Osteoblast (primary cell): ENCODE data around the gene GCNT2. TPM values are rescaled to one million over a fixed set of nuclear protein-coding genes. Genes with fewer than 3 reads are reported as not detected.
"Not testable (repeated sequence)": the region's sequence is repeated elsewhere in the genome, so short reads cannot be mapped to it uniquely, and the experiment has no call there.

ENCODE experiments used
- DNase-seq: peaks from one replicate; pipeline ENCODE4 v3.0.0; 2011; ENCODE audit warnings: low spot score, mixed read lengths; ENCODE audit not compliant: insufficient read length; ENCODE audit errors: missing footprints
- H2AFZ ChIP-seq: 2 replicates; pipeline ENCODE4 v1.6.0; 2011; ENCODE audit warnings: mild to moderate bottlenecking, low read length
- H3K27ac ChIP-seq: 2 replicates; pipeline ENCODE4 v1.5.1; 2011; ENCODE audit warnings: mild to moderate bottlenecking, low read depth, low read length, moderate library complexity
- H3K27me3 ChIP-seq: 2 replicates; pipeline ENCODE4 v1.6.0; 2012; ENCODE audit warnings: mild to moderate bottlenecking, control low read depth, inconsistent platforms, low read length, moderate library complexity; ENCODE audit not compliant: insufficient read depth
- H3K36me3 ChIP-seq: 2 replicates; pipeline ENCODE4 v1.5.1; 2011; ENCODE audit warnings: mild to moderate bottlenecking, low read length, control low read depth, moderate library complexity; ENCODE audit not compliant: insufficient read depth
- H3K4me1 ChIP-seq: 2 replicates; pipeline ENCODE4 v1.5.1; 2011; ENCODE audit warnings: mild to moderate bottlenecking, low read length, control low read depth, moderate library complexity; ENCODE audit not compliant: insufficient read depth
- H3K4me2 ChIP-seq: 2 replicates; pipeline ENCODE4 v1.6.0; 2011; ENCODE audit warnings: mild to moderate bottlenecking, low read length; ENCODE audit not compliant: insufficient read depth
- H3K4me3 ChIP-seq: fragments of 200-600 bp; sonication (generic); 3 replicates; pipeline ENCODE4 v1.5.1; 2012; ENCODE audit warnings: mild to moderate bottlenecking, low read length, inconsistent platforms; ENCODE audit not compliant: insufficient read depth
- H3K79me2 ChIP-seq: 2 replicates; pipeline ENCODE4 v1.6.0; 2012; ENCODE audit warnings: mild to moderate bottlenecking, low read length, control low read depth, inconsistent platforms; ENCODE audit not compliant: insufficient read depth
- H3K9me3 ChIP-seq: 2 replicates; pipeline ENCODE4 v1.5.1; 2011; ENCODE audit warnings: low read depth, low read length, control low read depth
- H4K20me1 ChIP-seq: 2 replicates; pipeline ENCODE4 v1.6.0; 2012; ENCODE audit warnings: mild to moderate bottlenecking, low read length, control low read depth; ENCODE audit not compliant: insufficient read depth
- total RNA-seq: library from RNA; depleted of rRNA; stranded (reverse); fragments of >200 nt; gene quantifications from 2 replicates; pipeline ENCODE4 v1.2.3, GENCODE V29; 2012
- TF ChIP-seq, protein P1 (sequence below): IDR thresholded peaks from 2 replicates; pipeline ENCODE4 v1.5.1; 2011; ENCODE audit warnings: mild to moderate bottlenecking, low read depth, low read length, moderate library complexity; ENCODE audit errors: extremely low read depth

Gene GCNT2
- total RNA-seq, 1 donor = 0.72 TPM

DNA sequence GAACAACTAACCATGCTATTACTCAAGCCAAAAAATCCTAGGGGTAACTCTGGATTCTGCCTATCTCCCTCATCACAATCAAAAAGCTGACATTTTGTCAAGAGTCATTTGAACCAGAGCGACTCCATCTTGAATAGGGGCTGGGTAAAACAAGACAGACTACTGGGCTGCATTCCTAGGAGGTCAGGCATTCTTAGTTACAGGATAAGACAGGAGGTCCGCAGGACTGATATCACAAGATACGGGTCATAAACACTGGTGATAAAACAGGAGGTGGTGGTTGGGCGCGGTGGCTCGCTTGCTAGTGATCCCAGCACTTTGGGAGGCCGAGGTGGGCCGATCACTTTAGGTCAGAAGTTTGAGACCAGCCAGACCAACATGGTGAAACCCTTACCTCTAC is 141.1 kb downstream of the GCNT2 start:
- H4K20me1 ChIP-seq = no peaks in the 10 kb centered on the region
- H2AFZ ChIP-seq = no peak overlapping the region
- H3K36me3 ChIP-seq = no peaks in the 10 kb centered on the region
- H3K27ac ChIP-seq = no peak overlapping the region
- no peaks in the 10 kb centered on the region for H3K27me3 ChIP-seq
- H3K79me2 ChIP-seq = no peaks in the 10 kb centered on the region
- no peak for DNase-seq
- H3K4me1 ChIP-seq = no peaks in the 10 kb centered on the region
- TF ChIP-seq, protein P1, sequence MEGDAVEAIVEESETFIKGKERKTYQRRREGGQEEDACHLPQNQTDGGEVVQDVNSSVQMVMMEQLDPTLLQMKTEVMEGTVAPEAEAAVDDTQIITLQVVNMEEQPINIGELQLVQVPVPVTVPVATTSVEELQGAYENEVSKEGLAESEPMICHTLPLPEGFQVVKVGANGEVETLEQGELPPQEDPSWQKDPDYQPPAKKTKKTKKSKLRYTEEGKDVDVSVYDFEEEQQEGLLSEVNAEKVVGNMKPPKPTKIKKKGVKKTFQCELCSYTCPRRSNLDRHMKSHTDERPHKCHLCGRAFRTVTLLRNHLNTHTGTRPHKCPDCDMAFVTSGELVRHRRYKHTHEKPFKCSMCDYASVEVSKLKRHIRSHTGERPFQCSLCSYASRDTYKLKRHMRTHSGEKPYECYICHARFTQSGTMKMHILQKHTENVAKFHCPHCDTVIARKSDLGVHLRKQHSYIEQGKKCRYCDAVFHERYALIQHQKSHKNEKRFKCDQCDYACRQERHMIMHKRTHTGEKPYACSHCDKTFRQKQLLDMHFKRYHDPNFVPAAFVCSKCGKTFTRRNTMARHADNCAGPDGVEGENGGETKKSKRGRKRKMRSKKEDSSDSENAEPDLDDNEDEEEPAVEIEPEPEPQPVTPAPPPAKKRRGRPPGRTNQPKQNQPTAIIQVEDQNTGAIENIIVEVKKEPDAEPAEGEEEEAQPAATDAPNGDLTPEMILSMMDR = no peak
- H3K9me3 ChIP-seq = no peaks in the 10 kb centered on the region
- H3K4me3 ChIP-seq = no peak overlapping the region
- no peak overlapping the region for H3K4me2 ChIP-seq

DNA sequence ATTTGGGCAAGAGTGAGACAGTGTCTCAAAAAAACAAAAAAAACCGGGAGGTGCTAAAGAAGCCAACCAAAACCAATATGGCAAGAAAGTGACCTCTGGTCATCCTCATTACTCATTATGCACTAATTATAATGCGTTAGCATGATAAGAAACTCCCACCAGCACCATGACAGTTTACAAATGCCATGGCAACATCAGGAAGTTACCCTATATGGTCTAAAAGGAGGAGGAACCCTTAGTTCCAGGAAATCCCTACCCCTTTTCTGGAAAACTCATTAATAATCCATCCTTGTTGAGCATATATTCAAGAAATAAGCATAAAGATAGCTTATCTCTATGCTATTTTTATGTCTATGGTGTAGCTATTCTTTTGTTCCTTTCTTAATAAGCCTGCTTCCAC is 141.6 kb downstream of the GCNT2 start:
- TF ChIP-seq, protein P1 = no peak
- no peak for DNase-seq
- no peaks in the 10 kb centered on the region for H3K36me3 ChIP-seq

DNA sequence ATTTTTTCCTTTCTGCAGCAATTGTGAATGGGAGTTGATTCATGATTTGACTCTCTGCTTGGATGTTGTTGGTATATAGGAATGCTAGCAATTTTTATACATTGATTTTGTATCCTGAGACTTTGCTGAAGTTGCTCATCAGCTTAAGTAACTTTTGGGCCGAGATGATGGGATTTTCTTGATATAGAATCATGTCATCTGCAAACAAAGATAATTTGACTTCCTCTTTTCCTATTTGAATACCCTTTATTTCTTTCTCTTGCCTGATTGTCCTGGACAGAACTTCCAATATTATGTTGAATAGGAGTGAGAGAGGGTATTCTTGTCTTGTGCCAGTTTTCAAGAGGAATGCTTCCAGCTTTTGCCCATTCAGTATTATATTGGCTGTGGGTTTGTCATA is 144.4 kb downstream of the GCNT2 start:
- H2AFZ ChIP-seq, H3K36me3 ChIP-seq, H3K27ac ChIP-seq, H3K27me3 ChIP-seq, DNase-seq, H3K4me3 ChIP-seq, H3K4me2 ChIP-seq, H3K79me2 ChIP-seq, H3K9me3 ChIP-seq, H4K20me1 ChIP-seq, H3K4me1 ChIP-seq: not testable (repeated sequence)

More for the DNA sequence above, 141.6 kb downstream of the GCNT2 start:
- no peak overlapping the region for H3K27ac ChIP-seq
- no peak overlapping the region for H3K4me2 ChIP-seq
- H2AFZ ChIP-seq = no peak overlapping the region
- H3K27me3 ChIP-seq = no peaks in the 10 kb centered on the region
- H4K20me1 ChIP-seq = no peaks in the 10 kb centered on the region
- no peak overlapping the region for H3K4me3 ChIP-seq
- H3K9me3 ChIP-seq = no peaks in the 10 kb centered on the region
- no peaks in the 10 kb centered on the region for H3K4me1 ChIP-seq
- no peaks in the 10 kb centered on the region for H3K79me2 ChIP-seq

DNA sequence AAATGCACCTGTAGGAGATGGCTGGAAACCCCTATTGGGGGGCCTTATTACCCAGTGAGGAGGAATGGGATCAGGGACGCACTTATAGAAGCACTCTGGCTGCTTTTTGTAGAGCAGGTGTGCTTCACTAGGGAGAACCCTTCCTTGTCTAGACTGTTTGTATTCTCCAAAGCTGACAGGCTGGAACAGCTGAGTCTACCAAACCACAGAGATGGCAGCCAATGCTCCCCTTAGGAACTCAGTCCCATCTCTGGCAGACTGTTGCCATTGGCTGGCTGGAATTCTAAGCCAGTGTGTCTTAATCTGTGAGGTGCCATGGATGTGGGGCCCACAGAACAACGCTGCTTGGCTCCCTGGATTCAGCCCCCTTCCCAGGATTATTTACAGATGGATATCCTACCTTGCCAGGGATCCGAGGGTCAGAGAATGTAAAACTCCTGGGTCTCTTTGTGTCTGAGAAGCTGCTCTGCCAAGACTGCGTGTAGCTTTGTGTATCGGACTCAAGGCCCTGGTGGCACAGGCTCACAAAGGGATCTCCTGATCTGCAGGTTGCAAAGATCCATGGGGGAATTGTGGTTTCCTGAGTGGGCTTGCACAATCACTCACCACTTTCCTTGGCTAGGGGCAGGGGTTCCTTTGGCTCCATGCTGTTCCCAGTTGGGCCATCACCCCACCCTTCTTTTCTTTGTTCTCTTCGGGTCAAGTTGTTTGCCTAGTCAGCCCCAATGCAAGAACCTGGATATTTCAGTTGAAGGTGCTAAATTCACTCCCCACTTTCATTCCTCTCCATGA is 147.2 kb downstream of the GCNT2 start:
- Histone ChIP-seq H3K36me3 (no peaks in the 10 kb centered on the region), H3K27me3 (no peaks in the 10 kb centered on the region), H3K79me2 (no peaks in the 10 kb centered on the region), H3K4me2 (no peak overlapping the region), H4K20me1 (no peaks in the 10 kb centered on the region), H3K4me3 (no peak overlapping the region), H3K27ac (no peak overlapping the region), H3K9me3 (no peaks in the 10 kb centered on the region), H3K4me1 (no peaks in the 10 kb centered on the region), H2AFZ (no peak overlapping the region)
- TF ChIP-seq, protein P1 = no peak
- DNase-seq = no peak
